Gastrocnemius medialis (tissue), 4 donors: ENCODE data around the gene CCDC9B.

Experiments used
- CTCF ChIP-seq, 5 experiments: fragments of 450-650 bp in 3 of 5; fragments of 200-600 bp in 2 of 5; sonication (generic) in 2 of 5; IDR thresholded peaks in 4 of 5; conservative IDR thresholded peaks in 1 of 5; 1 replicate in 4 of 5; 2 replicates in 1 of 5; pipeline ENCODE4 v1.5.1; 2016 to 2019; ENCODE audit warnings: antibody characterized with exemption in 5 of 5, mild to moderate bottlenecking in 3 of 5, moderate library complexity in 3 of 5
- POLR2A ChIP-seq, 2 donors: fragments of 450-650 bp; IDR thresholded peaks; one replicate each; pipeline ENCODE4 v1.6.1; 2017; ENCODE audit warnings: antibody characterized with exemption in 2 of 2, mild to moderate bottlenecking in 2 of 2, moderate library complexity in 2 of 2

DNA sequence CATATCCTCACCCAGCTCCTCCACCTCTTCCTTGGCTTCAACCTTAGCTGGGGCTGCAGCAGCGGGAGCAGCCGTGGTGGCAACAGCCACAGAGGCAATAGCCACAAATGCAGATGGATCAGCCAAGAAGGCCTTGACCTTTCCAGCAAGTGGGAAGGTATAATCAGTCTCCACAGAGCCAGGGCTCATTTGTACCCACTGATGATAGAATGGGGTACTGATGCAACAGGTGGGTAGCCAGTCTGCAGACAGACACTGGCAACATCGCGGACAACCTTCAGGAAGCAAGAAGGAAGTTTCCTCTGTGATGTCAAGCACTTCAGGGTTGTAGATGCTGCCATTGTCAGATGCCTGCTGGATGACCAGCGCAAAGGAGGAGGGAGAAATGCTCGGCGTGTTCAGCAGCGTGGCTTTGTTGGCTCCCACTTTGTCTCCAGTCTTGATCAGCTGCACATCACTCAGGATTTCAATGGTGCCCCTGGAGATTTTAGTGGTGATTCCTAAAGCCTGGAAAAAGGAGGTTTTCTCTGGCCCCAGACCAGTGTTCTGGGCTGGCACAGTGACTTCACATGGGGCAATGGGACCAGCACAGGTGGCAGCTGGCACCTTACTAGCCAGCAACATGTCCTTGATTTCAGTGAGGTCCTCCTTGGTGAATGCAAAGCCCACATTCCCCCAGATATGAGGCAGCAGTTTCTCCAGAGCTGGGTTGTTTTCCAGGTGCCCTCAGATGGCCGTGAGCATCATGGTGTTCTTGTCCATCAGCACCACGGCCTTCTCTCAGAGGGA, 28.2 kb downstream of the CCDC9B start:
- TF ChIP-seq CTCF (IDR thresholded peaks at IDR 0.05 in 4 of 5, conservative IDR thresholded peaks at IDR 0.05 in 1 of 5) (no peak), POLR2A (IDR thresholded peaks at IDR 0.05) (no peak)
